Measurements from ENCODE around the gene MED12L.

DNA sequence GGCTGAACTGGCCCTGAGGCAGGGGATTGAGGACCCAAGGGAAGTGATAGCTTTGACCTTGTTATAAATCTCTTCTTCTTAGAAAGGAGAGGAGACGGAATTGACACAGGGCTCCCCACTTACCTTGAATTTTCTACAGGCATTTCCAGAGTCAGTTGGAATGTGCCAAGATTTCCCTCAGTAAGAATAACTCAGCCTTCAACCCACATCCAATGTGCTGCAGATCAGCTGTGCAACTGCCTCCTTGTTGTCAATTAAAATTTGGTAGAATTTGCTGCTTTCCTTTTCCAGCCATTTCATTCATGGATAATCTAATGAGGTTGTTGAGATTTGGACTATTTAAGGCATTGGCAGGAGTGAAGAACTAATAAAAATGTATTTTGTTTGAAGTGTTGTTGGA lies 14.6 kb downstream of the MED12L start:
- TF ChIP-seq, protein P1, sequence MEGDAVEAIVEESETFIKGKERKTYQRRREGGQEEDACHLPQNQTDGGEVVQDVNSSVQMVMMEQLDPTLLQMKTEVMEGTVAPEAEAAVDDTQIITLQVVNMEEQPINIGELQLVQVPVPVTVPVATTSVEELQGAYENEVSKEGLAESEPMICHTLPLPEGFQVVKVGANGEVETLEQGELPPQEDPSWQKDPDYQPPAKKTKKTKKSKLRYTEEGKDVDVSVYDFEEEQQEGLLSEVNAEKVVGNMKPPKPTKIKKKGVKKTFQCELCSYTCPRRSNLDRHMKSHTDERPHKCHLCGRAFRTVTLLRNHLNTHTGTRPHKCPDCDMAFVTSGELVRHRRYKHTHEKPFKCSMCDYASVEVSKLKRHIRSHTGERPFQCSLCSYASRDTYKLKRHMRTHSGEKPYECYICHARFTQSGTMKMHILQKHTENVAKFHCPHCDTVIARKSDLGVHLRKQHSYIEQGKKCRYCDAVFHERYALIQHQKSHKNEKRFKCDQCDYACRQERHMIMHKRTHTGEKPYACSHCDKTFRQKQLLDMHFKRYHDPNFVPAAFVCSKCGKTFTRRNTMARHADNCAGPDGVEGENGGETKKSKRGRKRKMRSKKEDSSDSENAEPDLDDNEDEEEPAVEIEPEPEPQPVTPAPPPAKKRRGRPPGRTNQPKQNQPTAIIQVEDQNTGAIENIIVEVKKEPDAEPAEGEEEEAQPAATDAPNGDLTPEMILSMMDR (IDR thresholded peaks at IDR 0.05; ENCODE audit: low read length) = no peak
- TF ChIP-seq EZH2 (IDR thresholded peaks at IDR 0.05; ENCODE audit: borderline replicate concordance, low read length) = no peak
